HG03175 (cell line): ENCODE data around the gene SUPT6H.
A peak's percentile ranks its signal among the peaks of the same experiment; 100 is the strongest.

Experiments
- ATAC-seq: cut with Tn5 transposase; IDR thresholded peaks from one replicate; pipeline ENCODE4 v1.9.1; 2021; ENCODE audit warnings: mild to moderate bottlenecking, moderate library complexity; ENCODE audit not compliant: unreplicated experiment

SUPT6H gene

GRCh38 chr17:28700278-28700677 is 38.3 kb downstream of the SUPT6H start:
- ATAC-seq: no peak

DNA sequence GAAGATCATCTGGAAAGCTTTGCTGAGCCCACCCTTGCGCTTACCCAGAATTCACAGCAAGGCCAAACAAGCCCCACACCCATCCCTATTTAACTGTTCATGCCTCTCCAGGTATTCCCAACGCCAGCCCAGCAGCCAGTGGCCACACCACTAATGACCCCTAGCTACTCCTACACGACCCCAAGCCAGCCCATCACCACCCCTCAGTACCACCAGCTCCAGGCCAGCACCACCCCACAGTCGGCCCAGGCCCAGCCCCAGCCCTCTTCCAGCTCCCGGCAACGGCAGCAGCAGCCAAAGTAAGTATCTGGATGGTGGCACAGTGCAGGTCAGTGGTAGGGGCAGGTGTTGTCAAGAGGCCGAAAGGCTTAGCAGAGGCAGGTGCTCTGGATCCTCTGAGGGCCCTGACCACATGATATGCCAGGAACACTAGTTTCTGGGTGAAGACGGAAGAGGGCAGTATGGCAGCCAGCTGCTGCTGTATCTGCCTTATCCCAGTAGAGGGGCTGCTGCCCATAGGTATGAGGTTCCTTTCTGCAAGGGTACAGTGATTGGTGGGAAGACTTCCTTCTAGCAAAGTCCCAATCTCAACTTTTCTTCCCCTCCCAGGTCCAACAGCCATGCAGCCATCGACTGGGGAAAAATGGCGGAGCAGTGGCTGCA is 39.0 kb downstream of the SUPT6H start:
- ATAC-seq: no peak

DNA sequence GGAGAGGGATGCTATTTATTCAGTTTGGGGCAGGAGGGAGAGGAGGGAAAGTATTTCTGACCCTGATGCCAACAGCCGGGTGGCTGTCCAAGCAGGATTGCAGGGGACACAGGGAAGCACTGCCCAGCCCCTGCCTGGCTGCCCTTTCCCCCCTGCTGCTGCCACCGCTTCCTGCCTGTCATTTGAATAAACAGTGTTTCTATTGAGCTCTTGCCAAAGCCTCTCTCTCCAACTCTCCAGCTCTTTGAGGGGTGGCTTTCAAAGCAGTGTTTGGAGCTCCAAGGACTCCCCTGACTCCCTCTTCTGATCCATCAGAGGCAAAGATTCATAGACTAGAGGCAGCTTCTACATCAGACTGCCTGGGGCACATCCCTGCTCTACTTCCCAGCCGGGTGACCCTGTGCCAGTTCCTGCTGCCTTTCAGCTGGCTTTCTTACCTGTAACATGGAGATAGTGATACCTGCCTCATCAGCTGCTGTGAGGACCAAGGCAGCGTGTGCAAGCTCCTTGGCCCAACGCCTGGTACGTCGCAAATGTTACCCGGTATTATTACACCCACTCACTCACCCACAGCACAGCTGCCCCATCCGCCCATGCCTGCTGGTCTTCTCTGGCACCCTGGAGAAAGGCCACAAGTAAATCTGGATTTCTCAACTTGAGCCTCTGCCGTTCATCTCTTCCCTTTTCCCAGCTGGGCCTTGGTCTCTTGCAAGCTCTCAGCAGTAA is 40.2 kb downstream of the SUPT6H start:
- no peak for ATAC-seq

DNA sequence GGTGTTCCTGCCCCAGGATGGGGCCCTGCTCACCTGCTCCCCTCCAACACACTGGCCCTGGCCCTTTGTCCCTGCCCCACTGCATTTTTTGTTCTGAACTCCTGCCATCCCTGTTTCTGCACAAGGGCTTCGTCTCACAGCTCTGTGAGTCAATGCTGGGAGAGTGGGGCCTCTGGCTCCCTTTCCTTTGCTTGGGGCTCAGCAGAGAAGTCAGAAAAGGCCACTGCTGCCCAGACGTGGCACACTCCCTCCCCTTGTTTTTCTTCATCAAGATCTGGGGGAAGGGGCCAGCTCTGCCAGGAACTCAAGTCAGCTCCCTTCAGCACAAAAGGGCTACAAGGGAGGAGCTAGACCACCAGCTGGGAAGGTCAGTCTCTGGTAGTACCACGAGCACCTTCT is 40.7 kb downstream of the SUPT6H start:
- ATAC-seq: no peak

- ATAC-seq: no peak
These were observed 41.7 kb downstream of the SUPT6H start for GRCh38 chr17:28703552-28704218.

DNA sequence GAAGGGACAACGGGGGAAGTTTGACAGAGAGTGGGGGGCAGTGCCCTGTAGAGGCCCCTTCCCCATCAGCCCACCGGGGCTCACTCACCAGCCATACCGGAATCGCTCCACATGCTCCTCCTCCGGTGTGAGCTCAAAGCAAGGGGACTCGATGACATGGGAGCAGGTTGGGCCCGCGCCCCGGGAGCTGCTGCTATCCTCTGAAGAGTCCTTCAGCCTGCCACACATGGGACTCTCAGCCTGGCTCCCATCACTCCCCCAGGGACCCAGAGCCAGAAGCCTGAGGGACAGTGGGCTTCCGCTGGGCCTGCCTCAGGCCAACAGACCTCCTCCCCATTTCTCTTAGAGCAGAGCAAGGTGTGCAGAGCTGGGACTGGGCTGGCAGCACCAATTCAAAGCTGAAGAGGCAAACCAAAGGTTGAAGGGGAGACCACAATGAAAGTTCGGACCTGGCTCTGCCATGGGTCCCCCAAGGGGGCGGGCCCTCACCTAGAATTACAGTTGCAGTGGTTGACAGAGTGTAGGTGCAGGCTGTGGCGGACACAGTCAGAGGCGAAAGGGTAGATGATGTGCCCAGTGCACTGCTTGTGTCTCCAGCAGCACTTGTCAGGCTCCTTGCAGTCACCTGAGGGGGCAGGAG is 42.3 kb downstream of the SUPT6H start:
- no peak for ATAC-seq

GRCh38 chr17:28705074-28705659 is 43.2 kb downstream of the SUPT6H start:
- no peak for ATAC-seq

GRCh38 chr17:28705728-28706334 is 43.8 kb downstream of the SUPT6H start:
- no peak for ATAC-seq

DNA sequence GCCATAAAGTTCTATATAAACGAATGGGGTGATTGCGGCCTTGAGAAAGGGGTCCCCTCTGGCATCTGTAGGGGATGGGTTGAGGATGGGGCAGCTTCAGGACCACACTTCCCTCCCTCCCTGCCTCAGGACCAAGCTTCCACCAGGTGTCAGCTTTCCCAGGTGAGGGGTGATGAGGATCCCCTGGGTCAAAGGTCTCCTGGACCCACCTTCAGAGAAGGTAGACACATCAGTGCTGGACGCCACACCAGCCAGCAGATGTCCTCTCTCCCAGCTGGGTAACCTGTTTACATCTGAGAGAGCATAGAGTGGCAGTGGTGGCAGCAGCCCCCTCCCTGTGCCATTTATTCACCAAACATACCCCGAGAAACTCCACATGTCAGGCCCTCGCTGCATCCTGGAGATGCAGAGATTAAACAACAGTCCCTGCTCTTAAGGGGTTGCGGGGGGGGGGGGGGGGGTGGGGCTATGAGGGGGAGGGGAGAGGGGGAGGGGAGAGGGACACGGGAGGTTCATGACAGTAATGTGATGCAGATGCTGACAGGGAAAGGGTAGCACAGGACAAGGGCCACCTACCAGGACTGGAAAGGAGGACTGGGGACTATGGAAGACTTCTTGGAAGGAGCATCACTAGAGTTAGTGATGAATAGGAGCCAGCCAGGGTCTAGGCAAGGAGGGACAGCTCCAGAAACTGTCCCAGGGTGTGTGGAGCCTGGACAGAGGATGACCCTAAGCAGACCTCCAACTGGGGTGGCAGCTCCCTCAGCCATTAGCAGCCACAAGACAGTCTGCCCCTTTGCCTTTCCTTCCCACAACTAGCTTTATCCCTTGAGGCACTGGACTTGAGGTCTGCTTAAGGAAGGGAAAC is 44.7 kb downstream of the SUPT6H start:
- ATAC-seq: no peak

- no peak for ATAC-seq
These were observed 45.3 kb downstream of the SUPT6H start for GRCh38 chr17:28707339-28707720.

DNA sequence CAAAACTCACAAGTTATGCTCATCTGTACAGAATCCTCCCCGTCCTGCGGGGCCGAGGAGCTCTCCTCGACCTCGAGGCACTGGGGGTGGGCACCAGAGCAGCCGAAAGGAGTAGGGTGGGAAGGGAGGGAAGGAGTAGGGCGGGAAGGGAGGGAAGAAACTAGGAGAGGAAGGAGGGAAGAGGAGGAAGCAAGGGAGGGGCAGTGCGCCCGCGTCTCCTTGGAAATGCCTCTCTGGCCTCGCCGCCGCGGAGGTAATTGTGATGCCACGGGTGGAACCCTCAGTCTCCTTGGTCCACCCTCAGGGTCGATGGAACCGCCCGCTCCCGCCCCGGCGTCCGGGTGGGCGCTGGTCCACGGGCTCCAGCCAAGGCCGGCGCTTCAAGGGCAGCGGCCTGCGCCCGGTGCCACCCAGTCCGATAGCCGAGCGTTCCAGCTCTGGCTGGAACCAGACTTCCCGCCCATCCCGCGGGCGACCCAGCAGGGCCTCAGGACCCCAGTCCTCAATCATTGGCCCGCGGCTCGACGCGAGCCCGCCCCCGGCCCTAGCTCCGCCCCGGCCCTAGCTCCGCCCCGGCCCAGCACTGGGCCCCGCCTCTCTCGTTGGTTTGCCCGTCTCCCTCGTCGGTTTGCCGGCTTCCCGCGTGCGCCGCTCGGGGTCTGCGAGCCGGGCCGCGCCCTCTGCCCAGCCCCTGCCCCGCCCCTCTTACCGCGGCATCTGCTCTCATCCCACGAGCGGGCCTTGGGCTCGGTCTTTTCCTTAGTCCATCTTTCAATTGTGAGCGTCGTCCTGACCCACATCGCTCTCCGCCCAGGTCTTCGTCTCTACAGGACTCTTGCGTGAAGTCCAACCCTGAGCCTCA is 49.1 kb downstream of the SUPT6H start:
- ATAC-seq: peak; percentile 70

DNA sequence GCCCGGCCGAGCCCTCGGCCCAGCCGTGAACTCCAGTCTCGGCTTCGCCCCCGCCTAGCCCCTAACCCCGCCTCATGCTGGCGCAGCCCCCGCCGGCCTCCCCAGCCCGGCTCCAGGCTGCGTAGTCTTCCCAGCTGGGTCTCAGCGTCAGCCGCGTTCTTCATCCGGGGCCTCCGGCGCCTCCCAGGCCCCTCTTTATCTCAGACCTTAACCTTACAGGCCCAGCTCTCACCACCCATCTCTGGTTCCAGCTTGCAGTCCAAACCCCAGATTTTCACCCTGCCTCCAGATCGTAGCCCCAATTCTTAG is 49.7 kb downstream of the SUPT6H start, which contains the start of gene PROCA1:
Gene PROCA1, minus strand, starts transcription at position 166 of the 309 bp plus-strand sequence. CDS start 228 bp downstream, outside the sequence.
- peak; percentile 15 for ATAC-seq

- ATAC-seq: no peak
These were observed 50.2 kb downstream of the SUPT6H start for GRCh38 chr17:28712032-28712704.

- ATAC-seq: no peak
These were observed 50.9 kb downstream of the SUPT6H start for GRCh38 chr17:28712705-28713415.

DNA sequence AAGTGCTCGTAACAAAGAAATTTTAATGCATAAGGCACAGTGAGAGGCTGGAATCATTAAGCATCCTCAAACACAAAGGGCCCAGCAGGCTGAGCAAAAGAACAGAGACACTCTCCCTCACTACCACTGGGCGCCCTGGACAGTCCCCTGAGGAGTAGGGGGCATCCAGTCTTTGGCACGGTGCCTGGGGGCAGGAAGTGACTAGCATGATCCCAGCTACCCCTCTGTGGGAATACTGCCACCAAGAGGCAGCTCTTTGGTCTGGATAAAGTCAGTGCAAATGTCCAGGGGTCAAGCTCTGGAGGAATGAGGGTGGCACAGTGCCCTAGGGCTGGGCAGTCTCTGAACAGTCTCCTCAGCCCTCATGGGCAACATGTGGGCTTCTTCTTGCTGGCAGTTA is 52.3 kb downstream of the SUPT6H start:
- ATAC-seq: no peak

DNA sequence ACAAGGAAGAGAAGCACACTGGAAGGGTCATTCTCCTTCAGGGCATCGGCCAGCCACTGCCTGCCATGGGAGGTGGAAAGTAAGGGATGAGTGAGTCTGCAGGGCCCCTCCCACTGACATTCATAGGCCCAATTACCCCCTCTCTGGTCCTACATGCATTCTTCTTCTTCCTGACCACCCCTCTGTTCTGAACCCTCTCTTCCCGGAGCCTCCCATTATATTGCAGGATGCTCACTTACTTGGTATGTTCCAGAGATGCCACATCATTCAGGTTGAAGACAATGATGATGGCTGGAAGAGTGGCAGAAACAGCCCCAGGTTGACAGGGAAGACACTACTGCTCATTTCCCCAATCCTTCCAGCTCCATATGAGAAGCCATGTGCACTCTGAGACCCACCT is 53.2 kb downstream of the SUPT6H start:
- ATAC-seq: no peak

DNA sequence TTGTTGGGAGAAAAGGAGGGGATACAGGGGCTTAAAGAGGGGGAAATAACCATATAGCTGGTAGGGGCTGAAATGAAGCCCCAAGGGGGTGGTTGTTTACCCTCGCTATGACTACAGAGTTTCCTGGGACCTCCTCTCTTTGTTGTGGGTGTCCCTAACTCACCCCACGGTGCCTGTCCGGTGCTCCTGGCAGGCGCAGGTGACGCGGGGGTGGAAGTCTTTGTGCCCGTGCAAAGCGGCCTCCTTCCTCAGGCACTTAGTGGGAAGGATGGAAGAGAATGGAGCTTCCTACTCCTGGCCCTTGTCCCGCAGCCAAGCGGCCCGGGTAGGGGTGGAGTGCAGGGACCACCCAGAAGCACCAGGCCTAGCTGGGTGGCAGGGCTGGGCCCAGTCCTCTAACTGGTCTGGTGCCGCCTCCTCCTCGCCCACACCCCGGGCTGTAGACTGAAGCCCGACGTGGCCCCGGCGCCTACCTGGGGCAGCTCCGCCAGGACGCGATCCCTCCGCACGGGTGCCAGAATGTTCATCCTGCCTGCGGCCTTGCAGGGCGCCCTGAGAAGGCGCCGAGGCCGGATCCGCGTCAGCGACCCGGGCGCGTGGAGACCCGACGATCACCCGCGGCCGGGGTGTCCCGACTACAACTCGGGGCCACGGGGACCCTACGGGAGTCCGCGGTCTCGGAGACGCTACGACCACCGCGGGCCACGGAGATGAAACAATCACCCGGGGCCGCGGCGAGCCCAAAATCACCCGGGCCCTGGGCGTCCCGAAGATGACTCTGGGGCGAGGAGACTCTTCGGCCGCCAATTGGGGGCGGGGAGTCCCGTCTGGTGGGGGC is 55.0 kb downstream of the SUPT6H start:
- ATAC-seq: no peak
